ENCODE results near the gene ICE1.
A peak's percentile ranks its signal among the peaks of the same experiment; 100 is the strongest.
"Not testable (repeated sequence)": the region's sequence is repeated elsewhere in the genome, so short reads cannot be mapped to it uniquely, and the experiment has no call there.

The ICE1 gene

DNA sequence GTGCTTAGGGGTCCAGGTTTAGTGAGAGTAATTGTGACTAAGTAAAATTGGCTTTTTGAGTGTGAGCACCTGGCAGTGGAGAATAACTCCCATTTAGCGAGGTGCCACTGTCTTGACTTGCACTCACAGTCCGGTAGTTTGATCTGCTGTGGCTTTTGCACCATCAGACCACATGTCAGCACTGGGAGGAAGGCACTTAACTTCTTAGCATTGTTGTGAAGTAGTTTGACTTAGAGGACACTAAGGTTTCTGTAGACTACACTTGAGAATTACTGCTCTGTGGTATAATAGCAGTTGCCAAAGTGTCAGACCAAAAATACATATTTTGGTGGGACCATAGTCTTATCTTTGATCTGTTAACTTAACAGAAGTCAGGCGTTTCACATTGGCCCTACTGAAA lies 63.6 kb downstream of the ICE1 start:
- Histone ChIP-seq H3K36me3 (ENCODE audit: control insufficient read depth in 2 of 2, insufficient read depth in 2 of 2, low read length in 2 of 2) (peaks cover 7 to 22% of the 10 kb centered on the region in 2 donors), H3K4me3 (ENCODE audit: low read length in 2 of 2) (no peak overlapping the region), H3K4me1 (ENCODE audit: control insufficient read depth in 2 of 2, insufficient read depth in 2 of 2, low read length in 2 of 2) (no peaks in the 10 kb centered on the region)

DNA sequence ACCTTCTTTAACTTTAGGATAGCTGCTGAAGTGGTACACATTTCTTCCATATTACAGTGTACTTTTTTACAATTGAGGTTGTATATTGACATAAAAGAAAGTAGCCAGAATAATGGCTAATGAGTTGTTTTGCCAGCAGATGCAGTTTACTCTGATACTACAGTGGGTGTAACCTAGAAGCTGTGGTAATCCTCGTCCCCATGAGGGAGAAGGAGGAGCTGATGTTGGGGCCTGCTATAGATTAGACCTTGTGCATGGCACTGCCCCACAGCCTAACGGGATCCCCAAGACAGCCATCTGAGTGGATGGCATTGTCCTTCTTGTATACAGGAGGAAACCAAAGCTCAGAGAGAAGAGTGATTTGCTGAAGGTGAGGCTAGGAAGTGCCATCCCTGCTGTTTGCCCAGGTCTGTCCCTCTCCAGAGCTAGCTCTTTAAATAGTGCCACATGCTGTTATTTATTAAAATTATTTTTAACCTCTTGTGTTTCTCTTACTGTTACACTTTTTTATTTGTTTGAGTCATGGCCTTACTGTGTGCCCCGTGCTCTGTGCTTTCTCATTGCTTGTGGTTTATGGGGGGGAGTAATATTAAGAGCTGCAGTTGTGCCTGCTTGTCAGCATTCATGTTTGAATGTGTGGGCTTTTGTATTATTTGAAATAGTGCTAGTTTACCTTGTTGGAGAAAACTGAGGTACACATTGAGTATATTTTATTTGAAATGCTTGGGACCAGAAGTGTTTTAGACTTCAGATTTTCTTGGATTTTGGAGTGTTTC lies 65.3 kb downstream of the ICE1 start:
- H3K27ac ChIP-seq (ENCODE audit: low read depth in 2 of 2, low read length in 2 of 2) = no peak overlapping the region
- H3K36me3 ChIP-seq (ENCODE audit: control insufficient read depth in 2 of 2, insufficient read depth in 2 of 2, low read length in 2 of 2) = peaks cover 7 to 16% of the 10 kb centered on the region in 2 donors
- no peak overlapping the region for H3K4me3 ChIP-seq (ENCODE audit: low read length in 2 of 2)
- H3K9ac ChIP-seq (ENCODE audit: low read depth in 1 of 2, low read length in 2 of 2) = no peak overlapping the region
- peaks cover 0 to 3% of the 10 kb centered on the region in 2 donors for H3K4me1 ChIP-seq (ENCODE audit: control insufficient read depth in 2 of 2, insufficient read depth in 2 of 2, low read length in 2 of 2)
- H3K27me3 ChIP-seq (ENCODE audit: control insufficient read depth in 2 of 2, insufficient read depth in 2 of 2, low read length in 2 of 2) = no peaks in the 10 kb centered on the region
- H3K9me3 ChIP-seq (ENCODE audit: control insufficient read depth in 2 of 2, low read length in 2 of 2) = no peaks in the 10 kb centered on the region

More for the DNA sequence above, 63.6 kb downstream of the ICE1 start:
- no peak overlapping the region for H3K27ac ChIP-seq (ENCODE audit: low read depth in 2 of 2, low read length in 2 of 2)
- H3K9ac ChIP-seq (ENCODE audit: low read depth in 1 of 2, low read length in 2 of 2) = no peak overlapping the region
- no peaks in the 10 kb centered on the region for H3K9me3 ChIP-seq (ENCODE audit: control insufficient read depth in 2 of 2, low read length in 2 of 2)
- no peaks in the 10 kb centered on the region for H3K27me3 ChIP-seq (ENCODE audit: control insufficient read depth in 2 of 2, insufficient read depth in 2 of 2, low read length in 2 of 2)

DNA sequence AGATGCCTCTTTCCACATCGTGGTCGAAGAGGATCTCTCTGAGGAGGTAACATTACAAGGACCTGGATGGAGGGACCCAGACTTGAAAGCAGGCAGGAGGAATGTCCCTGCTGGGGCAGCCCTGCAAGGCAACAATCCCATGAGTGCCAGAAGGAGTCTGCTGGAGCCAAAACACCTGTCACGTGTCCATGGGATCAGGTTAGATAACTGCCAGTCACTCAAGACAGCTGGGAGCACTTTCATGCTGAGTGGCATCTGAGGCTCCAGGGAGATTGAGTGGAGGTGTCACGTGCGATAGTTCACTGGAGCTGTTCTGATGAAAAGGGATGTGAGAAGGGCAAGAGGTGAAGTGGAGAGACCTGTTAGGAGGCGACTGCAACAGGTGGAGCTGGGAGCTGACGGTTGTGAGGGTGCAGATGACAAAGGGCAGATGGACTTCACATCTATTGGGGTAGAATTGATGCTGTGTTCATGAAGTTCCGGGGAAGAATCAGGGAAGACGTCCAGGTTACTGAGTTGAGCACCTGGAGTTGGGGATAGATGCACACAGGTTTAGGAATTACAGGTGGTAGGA lies 68.4 kb downstream of the ICE1 start:
- Histone ChIP-seq H3K4me1 (ENCODE audit: control insufficient read depth in 2 of 2, insufficient read depth in 2 of 2, low read length in 2 of 2) (peaks cover 0 to 3% of the 10 kb centered on the region in 2 donors), H3K9me3 (ENCODE audit: control insufficient read depth in 2 of 2, low read length in 2 of 2) (no peaks in the 10 kb centered on the region), H3K36me3 (ENCODE audit: control insufficient read depth in 2 of 2, insufficient read depth in 2 of 2, low read length in 2 of 2) (peaks cover 7 to 15% of the 10 kb centered on the region in 2 donors), H3K27ac (ENCODE audit: low read depth in 2 of 2, low read length in 2 of 2) (no peak overlapping the region), H3K4me3 (ENCODE audit: low read length in 2 of 2) (no peak overlapping the region), H3K27me3 (ENCODE audit: control insufficient read depth in 2 of 2, insufficient read depth in 2 of 2, low read length in 2 of 2) (no peaks in the 10 kb centered on the region), H3K9ac (ENCODE audit: low read depth in 1 of 2, low read length in 2 of 2) (no peak overlapping the region)

DNA sequence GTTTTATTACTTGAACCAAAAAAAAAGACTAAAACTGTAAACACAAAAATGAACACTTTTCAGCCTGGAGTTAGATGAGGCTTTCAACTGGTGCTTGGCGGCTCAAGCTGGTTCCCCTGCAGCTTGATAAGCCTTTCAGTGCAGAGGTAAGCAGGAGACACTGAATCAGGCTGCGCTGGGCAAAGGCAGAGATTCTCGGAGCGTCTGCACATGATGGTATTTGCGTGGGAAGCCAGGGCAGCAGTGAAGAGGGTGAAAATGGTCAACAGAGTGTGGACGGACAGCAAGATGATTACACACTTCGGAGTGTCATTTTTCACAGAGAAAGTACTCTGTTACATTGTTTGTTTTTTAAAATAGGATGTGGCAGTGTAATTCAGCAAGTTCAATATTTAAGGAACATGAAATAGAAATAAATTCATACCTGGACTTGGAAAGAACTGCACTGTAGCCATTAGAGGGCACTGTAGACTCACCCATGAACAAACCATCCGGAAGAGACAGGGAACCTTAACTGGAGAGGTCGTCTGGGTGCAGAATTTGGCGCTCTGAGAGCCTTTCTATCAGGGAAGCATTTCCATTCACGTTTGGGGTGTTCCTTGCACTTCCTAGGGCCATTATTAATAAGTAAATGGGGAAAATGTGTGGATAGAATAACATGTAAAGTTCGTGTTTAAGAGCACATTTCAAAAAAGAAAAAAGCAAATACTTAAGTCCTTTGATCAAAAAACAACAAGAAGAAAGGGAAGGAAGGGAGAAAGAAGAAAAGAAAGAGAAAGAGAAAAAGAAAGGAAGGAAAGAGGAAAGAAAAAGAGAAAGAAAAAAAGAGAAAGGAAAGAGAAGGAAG lies 69.8 kb downstream of the ICE1 start:
- Histone ChIP-seq H3K4me3 (ENCODE audit: low read length in 2 of 2) (peak overlapping the region in 1 of 2 donors; percentile 38), H3K27me3 (ENCODE audit: control insufficient read depth in 2 of 2, insufficient read depth in 2 of 2, low read length in 2 of 2) (peaks cover 0 to 3% of the 10 kb centered on the region in 2 donors), H3K36me3 (ENCODE audit: control insufficient read depth in 2 of 2, insufficient read depth in 2 of 2, low read length in 2 of 2) (peaks cover 5 to 11% of the 10 kb centered on the region in 2 donors)

DNA sequence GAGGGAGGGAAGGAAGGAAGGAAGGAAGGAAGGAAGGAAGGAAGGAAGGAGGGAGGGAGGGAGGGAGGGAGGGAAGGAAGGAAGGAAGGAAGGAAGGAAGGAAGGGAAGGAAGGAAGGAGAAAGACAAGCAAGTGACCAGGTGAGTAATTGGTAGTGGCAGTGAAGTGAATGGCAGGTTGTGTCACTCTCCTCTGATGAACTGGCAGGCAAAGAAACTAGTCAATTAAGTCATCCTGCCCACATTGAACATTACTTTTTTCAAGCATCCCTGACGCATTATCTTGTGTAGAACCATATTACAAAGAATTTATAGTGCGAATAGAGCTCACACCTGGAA lies 70.4 kb downstream of the ICE1 start:
- not testable (repeated sequence) for H3K9ac ChIP-seq (ENCODE audit: low read depth in 1 of 2, low read length in 2 of 2); H3K9me3 ChIP-seq (ENCODE audit: control insufficient read depth in 2 of 2, low read length in 2 of 2); H3K27ac ChIP-seq (ENCODE audit: low read depth in 2 of 2, low read length in 2 of 2); H3K27me3 ChIP-seq (ENCODE audit: control insufficient read depth in 2 of 2, insufficient read depth in 2 of 2, low read length in 2 of 2); H3K4me3 ChIP-seq (ENCODE audit: low read length in 2 of 2); H3K36me3 ChIP-seq (ENCODE audit: control insufficient read depth in 2 of 2, insufficient read depth in 2 of 2, low read length in 2 of 2); H3K4me1 ChIP-seq (ENCODE audit: control insufficient read depth in 2 of 2, insufficient read depth in 2 of 2, low read length in 2 of 2)

More for the DNA sequence above, 69.8 kb downstream of the ICE1 start:
- H3K9ac ChIP-seq (ENCODE audit: low read depth in 1 of 2, low read length in 2 of 2) = no peak overlapping the region
- no peaks in the 10 kb centered on the region for H3K9me3 ChIP-seq (ENCODE audit: control insufficient read depth in 2 of 2, low read length in 2 of 2)
- peaks cover 0 to 3% of the 10 kb centered on the region in 2 donors for H3K4me1 ChIP-seq (ENCODE audit: control insufficient read depth in 2 of 2, insufficient read depth in 2 of 2, low read length in 2 of 2)
- H3K27ac ChIP-seq (ENCODE audit: low read depth in 2 of 2, low read length in 2 of 2) = no peak overlapping the region

DNA sequence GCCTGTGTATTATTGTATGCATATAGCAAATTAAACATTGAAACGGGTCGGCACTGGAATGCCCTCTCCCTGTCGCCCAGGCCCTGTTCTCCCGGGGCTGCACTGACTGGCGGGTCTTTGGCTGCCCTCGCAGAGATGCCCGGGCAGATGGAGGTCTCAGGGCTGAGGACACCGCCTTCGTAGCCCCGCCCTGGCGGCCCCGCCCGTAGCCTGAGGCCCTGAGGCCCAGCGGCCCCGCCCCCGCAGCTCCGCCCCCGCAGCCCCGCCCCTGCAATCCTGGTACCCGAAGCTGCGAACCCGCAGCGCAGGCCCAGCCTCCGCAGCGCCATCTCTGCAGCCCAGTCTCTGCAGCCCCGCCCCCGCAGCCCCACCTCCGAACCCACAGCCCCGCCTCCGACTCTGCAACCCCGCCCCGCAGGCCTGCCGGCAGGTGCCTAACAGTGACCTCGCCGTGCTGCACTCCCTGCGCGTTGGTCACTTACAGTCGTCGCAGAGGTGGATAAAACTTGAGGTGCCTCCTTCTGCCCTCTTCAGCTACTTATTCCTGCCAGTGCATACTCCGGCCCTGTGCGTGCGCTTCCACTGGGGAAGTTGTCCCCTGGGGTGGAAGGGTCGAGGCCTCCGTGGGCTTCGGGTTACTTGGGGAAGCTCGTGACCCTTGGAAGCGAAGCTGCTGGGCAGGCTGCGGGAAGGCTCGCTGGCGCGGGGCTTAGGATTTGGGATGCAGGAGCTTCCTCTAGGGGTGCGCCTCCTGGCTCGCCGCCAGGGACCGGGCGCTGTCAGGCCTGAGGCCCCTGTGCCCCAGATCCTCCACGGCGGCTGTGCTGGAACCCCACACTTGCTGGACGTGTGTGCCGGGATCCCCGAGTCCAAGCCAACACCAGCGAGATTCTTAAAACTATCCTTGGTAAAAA lies 72.3 kb downstream of the ICE1 start:
- no peak overlapping the region for H3K9ac ChIP-seq (ENCODE audit: low read depth in 1 of 2, low read length in 2 of 2)
- H3K9me3 ChIP-seq (ENCODE audit: control insufficient read depth in 2 of 2, low read length in 2 of 2) = no peaks in the 10 kb centered on the region
- H3K4me1 ChIP-seq (ENCODE audit: control insufficient read depth in 2 of 2, insufficient read depth in 2 of 2, low read length in 2 of 2) = peaks cover 0 to 3% of the 10 kb centered on the region in 2 donors
- peaks cover 0 to 2% of the 10 kb centered on the region in 2 donors for H3K36me3 ChIP-seq (ENCODE audit: control insufficient read depth in 2 of 2, insufficient read depth in 2 of 2, low read length in 2 of 2)
- H3K27me3 ChIP-seq (ENCODE audit: control insufficient read depth in 2 of 2, insufficient read depth in 2 of 2, low read length in 2 of 2) = peaks cover 0 to 3% of the 10 kb centered on the region in 2 donors
- peak overlapping the region in 1 of 2 donors; percentile 52 for H3K4me3 ChIP-seq (ENCODE audit: low read length in 2 of 2)
- H3K27ac ChIP-seq (ENCODE audit: low read depth in 2 of 2, low read length in 2 of 2) = no peak overlapping the region

DNA sequence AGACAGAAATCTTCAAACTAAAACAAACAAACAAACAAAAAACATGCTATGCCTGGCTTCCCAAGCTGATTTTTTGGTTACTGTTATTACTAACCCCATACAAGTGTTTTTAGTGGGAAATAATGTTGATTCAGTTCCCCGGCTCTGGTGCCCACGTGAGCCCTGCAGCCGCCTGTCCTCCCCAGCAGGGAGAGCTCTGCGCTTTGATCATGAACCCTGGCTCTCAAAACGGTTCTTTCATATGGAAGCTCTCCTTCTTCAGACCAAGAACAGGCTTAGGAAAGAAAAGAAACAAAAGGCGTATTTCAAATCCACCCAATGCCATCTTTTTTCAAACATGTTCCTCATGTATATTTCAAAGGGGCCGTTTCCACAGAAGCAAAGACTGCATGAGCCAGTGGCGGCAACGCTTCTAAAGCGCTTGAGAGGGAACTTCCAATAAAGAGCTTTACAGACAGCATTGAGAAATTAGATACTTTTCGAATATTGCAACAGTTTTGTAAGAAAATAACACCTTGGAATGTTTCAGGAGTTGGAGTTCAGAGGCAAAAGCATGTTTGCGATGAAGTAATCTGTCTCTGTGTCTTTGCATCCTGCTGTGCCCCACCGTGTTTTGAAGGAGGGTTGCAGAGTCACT lies 74.8 kb downstream of the ICE1 start:
- Histone ChIP-seq H3K9me3 (ENCODE audit: control insufficient read depth in 2 of 2, low read length in 2 of 2) (no peaks in the 10 kb centered on the region), H3K9ac (ENCODE audit: low read depth in 1 of 2, low read length in 2 of 2) (no peak overlapping the region), H3K4me3 (ENCODE audit: low read length in 2 of 2) (no peak overlapping the region)

DNA sequence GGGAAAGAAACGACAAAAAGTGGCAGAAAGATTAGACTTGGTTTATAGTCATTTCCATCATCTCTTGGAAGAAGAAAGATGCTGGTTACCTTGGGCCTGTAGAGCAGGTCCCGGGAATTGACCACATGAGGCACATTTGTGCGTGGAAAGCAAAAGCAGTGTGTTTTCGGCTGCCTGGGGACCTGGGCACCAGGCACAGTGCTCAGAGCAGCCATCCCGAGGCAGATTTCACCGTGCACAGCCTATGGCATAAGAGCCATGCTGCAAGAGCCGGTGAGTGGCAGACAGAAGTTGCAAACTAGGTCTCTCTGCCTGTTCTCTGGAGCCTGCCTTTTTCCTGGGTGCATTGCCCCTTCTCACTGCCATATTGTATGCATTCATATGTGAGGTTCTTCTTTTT lies 77.0 kb downstream of the ICE1 start:
- H3K27me3 ChIP-seq (ENCODE audit: control insufficient read depth in 2 of 2, insufficient read depth in 2 of 2, low read length in 2 of 2) = peaks cover 0 to 7% of the 10 kb centered on the region in 2 donors
- H3K9me3 ChIP-seq (ENCODE audit: control insufficient read depth in 2 of 2, low read length in 2 of 2) = no peaks in the 10 kb centered on the region
- no peak overlapping the region for H3K4me3 ChIP-seq (ENCODE audit: low read length in 2 of 2)
- H3K4me1 ChIP-seq (ENCODE audit: control insufficient read depth in 2 of 2, insufficient read depth in 2 of 2, low read length in 2 of 2) = no peaks in the 10 kb centered on the region
- H3K36me3 ChIP-seq (ENCODE audit: control insufficient read depth in 2 of 2, insufficient read depth in 2 of 2, low read length in 2 of 2) = no peaks in the 10 kb centered on the region
- H3K27ac ChIP-seq (ENCODE audit: low read depth in 2 of 2, low read length in 2 of 2) = no peak overlapping the region
- no peak overlapping the region for H3K9ac ChIP-seq (ENCODE audit: low read depth in 1 of 2, low read length in 2 of 2)

More for the DNA sequence above, 74.8 kb downstream of the ICE1 start:
- no peaks in the 10 kb centered on the region for H3K36me3 ChIP-seq (ENCODE audit: control insufficient read depth in 2 of 2, insufficient read depth in 2 of 2, low read length in 2 of 2)
- H3K27ac ChIP-seq (ENCODE audit: low read depth in 2 of 2, low read length in 2 of 2) = no peak overlapping the region
- H3K27me3 ChIP-seq (ENCODE audit: control insufficient read depth in 2 of 2, insufficient read depth in 2 of 2, low read length in 2 of 2) = peaks cover 0 to 7% of the 10 kb centered on the region in 2 donors
- H3K4me1 ChIP-seq (ENCODE audit: control insufficient read depth in 2 of 2, insufficient read depth in 2 of 2, low read length in 2 of 2) = peaks cover 0 to 3% of the 10 kb centered on the region in 2 donors

DNA sequence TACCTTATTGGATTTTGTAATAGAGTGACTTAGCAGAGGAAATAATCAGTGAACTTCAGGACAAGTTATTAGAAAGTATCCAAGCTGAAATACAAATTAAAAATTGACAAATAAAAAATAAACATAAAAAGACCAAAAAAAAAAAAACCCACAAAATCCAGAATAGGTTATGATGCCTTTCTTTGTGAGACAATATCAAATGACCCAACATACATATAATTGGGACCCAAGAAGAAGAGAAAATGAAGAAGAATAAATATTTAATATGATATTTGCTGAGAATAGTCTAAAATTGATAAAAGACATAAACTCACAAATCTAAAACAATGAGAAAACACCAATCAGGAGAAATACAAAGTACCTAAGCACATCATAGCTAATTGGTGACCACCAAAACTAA lies 81.8 kb downstream of the ICE1 start:
- Histone ChIP-seq H3K36me3 (ENCODE audit: control insufficient read depth in 2 of 2, insufficient read depth in 2 of 2, low read length in 2 of 2) (no peaks in the 10 kb centered on the region), H3K4me1 (ENCODE audit: control insufficient read depth in 2 of 2, insufficient read depth in 2 of 2, low read length in 2 of 2) (no peaks in the 10 kb centered on the region), H3K9me3 (ENCODE audit: control insufficient read depth in 2 of 2, low read length in 2 of 2) (peaks cover 0 to 2% of the 10 kb centered on the region in 2 donors), H3K27me3 (ENCODE audit: control insufficient read depth in 2 of 2, insufficient read depth in 2 of 2, low read length in 2 of 2) (peaks cover 0 to 3% of the 10 kb centered on the region in 2 donors), H3K27ac (ENCODE audit: low read depth in 2 of 2, low read length in 2 of 2) (no peak overlapping the region), H3K4me3 (ENCODE audit: low read length in 2 of 2) (no peak overlapping the region), H3K9ac (ENCODE audit: low read depth in 1 of 2, low read length in 2 of 2) (no peak overlapping the region)

All from mucosa of rectum (tissue), 2 donors.